IPS DF 6.9 (cell line): Measurements from ENCODE around the gene IL1RL1.

ENCODE experiments used
- DNase-seq: peaks from one replicate; pipeline ENCODE4 v3.0.0-alpha.2; 2013; ENCODE audit warnings: low read depth, low spot score
- H3K27ac ChIP-seq: one replicate; pipeline ENCODE4 v1.5.1; 2013; ENCODE audit warnings: low read length, control low read depth
- H3K27me3 ChIP-seq: 2 replicates; pipeline ENCODE4 v1.6.1; 2013; ENCODE audit warnings: mild to moderate bottlenecking, low read length; ENCODE audit not compliant: control insufficient read depth, insufficient read depth
- H3K36me3 ChIP-seq: 2 replicates; pipeline ENCODE4 v1.6.1; 2013; ENCODE audit warnings: low read length; ENCODE audit not compliant: control insufficient read depth, insufficient read depth
- H3K4me1 ChIP-seq: 2 replicates; pipeline ENCODE4 v1.6.1; 2013; ENCODE audit warnings: low read length; ENCODE audit not compliant: control insufficient read depth, insufficient read depth
- H3K4me3 ChIP-seq: 2 replicates; pipeline ENCODE4 v1.5.1; 2013; ENCODE audit warnings: mild to moderate bottlenecking, low read length
- H3K9me3 ChIP-seq: 2 replicates; pipeline ENCODE4 v1.6.1; 2013; ENCODE audit warnings: low read length, inconsistent platforms; ENCODE audit not compliant: control insufficient read depth, insufficient read depth
- WGBS: extraction: QIAGEN DNeasy Blood & Tissue Kit; methylation state at CpG from one replicate; pipeline ENCODE4 v1.1.7; 2013; ENCODE audit warnings: mixed read lengths, missing lambda C conversion rate; ENCODE audit not compliant: insufficient read length, insufficient coverage; 5-methylcytosine and 5-hydroxymethylcytosine counted together

Gene IL1RL1

DNA sequence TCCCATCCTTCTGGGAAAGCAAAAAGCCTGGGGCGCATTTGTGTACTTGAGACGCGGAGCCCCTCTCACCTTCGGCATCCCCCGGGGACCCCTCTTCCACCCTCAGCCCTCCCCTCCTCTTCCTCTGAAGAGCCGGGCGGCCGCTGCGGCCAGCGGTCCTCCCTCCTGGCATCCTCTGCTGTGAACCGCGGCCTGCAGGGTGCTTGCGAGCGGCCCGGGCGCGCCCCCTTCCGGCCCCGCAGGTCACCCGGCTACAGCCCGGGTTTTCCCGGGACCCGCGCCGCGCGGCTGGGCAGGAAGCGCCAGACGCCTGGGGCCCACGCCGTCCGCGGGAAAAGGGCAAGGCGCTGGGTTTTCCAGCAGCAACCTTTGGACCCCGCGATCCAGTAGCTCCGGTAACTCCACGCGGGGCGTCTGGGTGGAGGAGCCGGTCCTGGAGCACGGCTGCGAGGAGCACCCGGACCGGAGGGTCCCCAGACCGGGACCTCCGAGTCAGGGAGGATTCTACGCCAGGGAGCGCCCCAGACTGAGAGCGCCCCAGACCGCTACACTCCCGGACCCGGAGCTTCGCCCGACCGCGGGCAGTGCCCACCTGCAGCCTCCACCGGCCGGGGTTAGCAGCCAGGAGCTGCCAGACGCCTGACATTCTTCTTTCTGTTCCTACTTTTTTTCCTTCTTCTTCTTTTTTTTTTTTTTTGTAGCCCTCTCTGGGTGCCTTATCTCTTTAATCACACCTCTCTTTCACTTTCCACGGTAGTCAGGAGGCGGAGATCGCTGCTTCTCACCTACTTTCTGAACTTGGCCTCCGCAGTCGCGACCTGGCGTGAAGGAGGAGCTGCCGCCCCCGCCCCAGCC is 44.4 kb downstream of the IL1RL1 start, which contains the start of gene IL18R1:
Gene IL18R1 (plus strand): TSS at position 271 of the 855 bp plus-strand sequence. CDS start 6,865 bp downstream, outside the sequence.
- Histone ChIP-seq H3K36me3 (no peaks in the 10 kb centered on the region), H3K4me1 (no peaks in the 10 kb centered on the region), H3K9me3 (no peaks in the 10 kb centered on the region), H3K27me3 (no peaks in the 10 kb centered on the region), H3K4me3 (peak within 1 kb of the TSS; percentile 46; the same call in 1 of the 2 replicates), H3K27ac (no peak within 1 kb of the TSS)
- DNase-seq: peak; percentile 29
- WGBS: no CpG with 5 or more reads among the region's 69 CpGs

DNA sequence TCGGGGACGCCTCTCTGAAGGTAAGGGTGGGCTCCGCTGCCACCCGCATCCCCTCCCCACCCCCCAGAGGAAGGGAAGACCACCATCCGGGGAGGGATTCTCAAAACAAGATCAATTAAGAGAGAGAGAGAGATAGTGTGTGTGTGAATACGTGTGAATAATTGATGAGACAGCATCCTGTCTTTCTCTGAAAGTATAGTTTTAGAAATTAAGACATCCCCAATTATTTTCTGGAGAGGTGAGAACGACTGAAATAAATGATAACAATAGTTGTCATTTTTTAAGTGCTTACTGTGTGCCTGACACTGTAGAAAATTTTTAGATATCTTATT is 45.0 kb downstream of the IL1RL1 start:
- DNase-seq: no peak
- no peaks in the 10 kb centered on the region for H3K9me3 ChIP-seq
- H3K36me3 ChIP-seq: no peaks in the 10 kb centered on the region
- peak overlapping the region; percentile 46; the same call in 1 of the 2 replicates for H3K4me3 ChIP-seq
- H3K4me1 ChIP-seq: no peaks in the 10 kb centered on the region
- no CpG with 5 or more reads among the region's 7 CpGs for WGBS
- H3K27ac ChIP-seq: no peak overlapping the region
- no peaks in the 10 kb centered on the region for H3K27me3 ChIP-seq

DNA sequence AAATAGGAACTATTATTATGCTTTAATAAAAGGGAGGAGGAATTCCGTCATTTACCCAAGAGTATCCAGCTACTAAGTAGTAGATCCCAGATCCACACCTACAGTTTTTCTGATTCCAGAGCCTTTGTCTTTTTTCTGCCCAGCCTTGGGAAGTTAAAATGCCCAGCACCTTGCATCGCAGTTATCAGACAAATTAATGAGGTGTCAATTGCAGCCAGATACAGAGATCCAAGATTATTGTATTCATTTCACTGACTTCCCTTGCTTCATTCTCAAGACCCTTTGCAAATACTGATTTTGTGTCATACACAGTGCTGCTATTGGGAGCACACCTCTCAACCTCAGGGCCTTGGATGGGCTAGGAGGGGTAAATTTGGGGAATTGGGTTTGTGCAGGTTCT is 45.4 kb downstream of the IL1RL1 start:
- H3K27me3 ChIP-seq: no peaks in the 10 kb centered on the region
- no peak for DNase-seq
- no peak overlapping the region for H3K27ac ChIP-seq
- peaks cover 2% of the 10 kb centered on the region; the same call in 1 of the 2 replicates for H3K4me1 ChIP-seq
- no CpG with 5 or more reads among the region's 2 CpGs for WGBS
- H3K9me3 ChIP-seq: no peaks in the 10 kb centered on the region
- H3K4me3 ChIP-seq: no peak overlapping the region
- H3K36me3 ChIP-seq: no peaks in the 10 kb centered on the region

DNA sequence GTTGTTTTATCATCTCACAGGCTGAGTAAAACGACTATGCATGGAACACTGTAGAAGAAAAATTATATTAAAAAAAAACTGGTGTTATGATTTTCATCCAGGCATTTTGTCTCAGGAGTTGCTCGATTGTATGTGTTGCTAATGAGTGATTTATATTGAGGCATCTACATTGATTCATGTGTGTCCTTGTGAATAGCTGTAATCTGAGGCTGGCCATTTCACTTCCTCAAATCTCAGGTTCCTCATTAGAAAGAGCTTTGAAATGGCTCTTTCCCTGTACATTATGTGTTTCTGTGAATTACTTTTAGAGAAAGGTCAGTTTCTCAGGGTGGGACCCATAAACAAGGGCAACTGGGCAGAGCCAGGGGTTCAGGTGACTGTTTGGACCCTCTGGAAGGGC is 46.6 kb downstream of the IL1RL1 start:
- WGBS: no CpG with 5 or more reads among the region's 2 CpGs
- no peak for DNase-seq
- H3K36me3 ChIP-seq: no peaks in the 10 kb centered on the region
- H3K4me1 ChIP-seq: peaks cover 4% of the 10 kb centered on the region; the same call in 1 of the 2 replicates
- no peak overlapping the region for H3K4me3 ChIP-seq
- no peak overlapping the region for H3K27ac ChIP-seq
- no peaks in the 10 kb centered on the region for H3K9me3 ChIP-seq
- H3K27me3 ChIP-seq: no peaks in the 10 kb centered on the region

DNA sequence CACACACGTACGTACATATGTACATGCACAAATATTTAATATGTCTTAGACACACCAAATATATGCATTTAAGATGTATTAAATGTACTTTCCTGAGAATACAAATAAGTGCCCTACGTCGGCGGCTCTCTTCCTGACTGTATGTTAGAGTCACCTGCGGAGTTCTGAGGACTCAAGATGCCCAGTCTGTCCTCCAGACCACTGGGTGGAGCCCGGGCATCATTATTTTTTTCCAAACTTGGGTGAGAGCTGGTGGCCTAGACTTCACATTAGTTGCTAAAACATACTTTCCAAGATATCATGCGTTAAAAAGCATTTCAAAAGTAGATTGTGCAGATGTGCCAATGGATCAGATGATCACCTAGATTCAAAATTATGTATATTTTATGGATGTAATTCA is 47.1 kb downstream of the IL1RL1 start:
- Histone ChIP-seq H3K36me3 (no peaks in the 10 kb centered on the region), H3K9me3 (no peaks in the 10 kb centered on the region), H3K27ac (no peak overlapping the region), H3K27me3 (no peaks in the 10 kb centered on the region), H3K4me3 (no peak overlapping the region), H3K4me1 (peaks cover 4% of the 10 kb centered on the region; the same call in 1 of the 2 replicates)
- DNase-seq: no peak
- no CpG with 5 or more reads among the region's 8 CpGs for WGBS

DNA sequence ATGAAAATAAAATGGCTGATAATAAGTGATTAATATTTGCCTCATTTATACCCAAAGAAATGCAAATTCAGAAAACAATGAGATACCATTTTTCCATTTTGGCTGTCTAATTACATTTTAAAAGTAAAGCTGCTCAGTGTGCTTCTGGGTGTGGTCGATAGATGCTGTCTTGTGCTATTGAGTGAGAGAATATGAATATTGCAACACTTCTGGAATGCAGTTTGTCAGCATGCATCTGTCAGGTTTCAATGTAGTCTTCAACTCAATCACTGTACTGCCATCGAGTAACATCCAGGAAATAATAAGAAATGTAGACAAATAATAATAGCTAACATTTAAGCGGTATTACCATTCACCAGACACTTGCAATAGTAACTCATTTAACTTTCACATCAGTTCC is 48.2 kb downstream of the IL1RL1 start:
- Histone ChIP-seq H3K4me3 (no peak overlapping the region), H3K27me3 (no peaks in the 10 kb centered on the region), H3K9me3 (no peaks in the 10 kb centered on the region), H3K27ac (no peak overlapping the region), H3K4me1 (peaks cover 4% of the 10 kb centered on the region; the same call in 1 of the 2 replicates), H3K36me3 (no peaks in the 10 kb centered on the region)
- no CpG with 5 or more reads among the region's 3 CpGs for WGBS
- no peak for DNase-seq

DNA sequence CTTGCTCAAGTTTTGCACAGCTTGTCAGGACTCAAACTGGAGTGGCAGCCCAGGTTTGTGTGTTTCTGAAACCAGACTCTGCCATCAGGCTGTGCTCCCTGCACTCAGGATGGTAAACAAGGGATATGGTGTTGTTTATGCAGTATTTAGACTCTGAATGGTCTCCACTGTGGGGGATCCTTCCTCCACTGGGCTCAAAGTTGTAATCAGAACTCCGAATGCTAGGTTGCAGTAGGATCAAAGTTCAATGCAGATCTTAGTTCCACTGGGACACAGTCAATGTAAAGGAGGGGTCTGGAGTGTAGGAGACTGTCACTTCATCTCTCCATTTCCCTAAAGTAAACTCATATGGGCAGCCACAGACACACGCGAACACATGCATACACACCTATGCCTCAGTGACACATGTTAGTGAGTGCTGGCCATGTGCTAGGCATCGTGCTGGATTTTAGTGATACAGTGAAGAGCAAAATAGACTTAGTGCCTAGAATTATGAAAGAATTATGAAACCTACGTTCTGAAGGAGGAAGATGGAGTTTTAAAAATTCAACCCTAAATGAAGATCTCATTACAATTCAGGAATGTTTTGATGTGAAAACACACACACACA is 50.4 kb downstream of the IL1RL1 start:
- WGBS: no CpG with 5 or more reads among the region's 5 CpGs
- H3K4me1 ChIP-seq: peaks cover 4% of the 10 kb centered on the region; the same call in 1 of the 2 replicates
- no peaks in the 10 kb centered on the region for H3K27me3 ChIP-seq
- no peak for DNase-seq
- H3K27ac ChIP-seq: no peak overlapping the region
- H3K4me3 ChIP-seq: no peak overlapping the region
- H3K9me3 ChIP-seq: peaks cover 3% of the 10 kb centered on the region
- H3K36me3 ChIP-seq: no peaks in the 10 kb centered on the region

DNA sequence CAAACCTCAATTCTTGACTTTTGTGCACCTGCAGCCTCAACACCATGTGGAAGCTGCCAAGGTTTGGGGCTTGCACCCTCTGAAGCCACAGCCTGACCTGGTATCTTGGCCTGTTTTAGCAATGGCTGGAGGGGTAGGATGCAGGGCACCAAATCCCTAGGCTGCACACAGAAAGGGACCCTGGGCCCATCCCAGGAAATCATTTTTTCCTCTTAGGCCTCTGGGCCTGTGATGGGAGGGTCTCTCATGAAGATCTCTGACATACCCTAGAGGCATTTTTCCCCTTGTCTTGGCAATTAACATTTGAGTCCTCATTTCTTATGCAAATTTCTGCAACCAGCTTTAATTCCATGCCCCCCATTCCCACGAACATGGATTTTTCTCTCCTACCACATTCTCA is 54.4 kb downstream of the IL1RL1 start:
- H3K27ac ChIP-seq: no peak overlapping the region
- WGBS: no CpG with 5 or more reads among the region's 1 CpG
- no peak overlapping the region for H3K4me3 ChIP-seq
- peaks cover 3% of the 10 kb centered on the region for H3K9me3 ChIP-seq
- peaks cover 4% of the 10 kb centered on the region; the same call in 1 of the 2 replicates for H3K4me1 ChIP-seq
- no peak for DNase-seq
- H3K27me3 ChIP-seq: no peaks in the 10 kb centered on the region
- H3K36me3 ChIP-seq: no peaks in the 10 kb centered on the region

DNA sequence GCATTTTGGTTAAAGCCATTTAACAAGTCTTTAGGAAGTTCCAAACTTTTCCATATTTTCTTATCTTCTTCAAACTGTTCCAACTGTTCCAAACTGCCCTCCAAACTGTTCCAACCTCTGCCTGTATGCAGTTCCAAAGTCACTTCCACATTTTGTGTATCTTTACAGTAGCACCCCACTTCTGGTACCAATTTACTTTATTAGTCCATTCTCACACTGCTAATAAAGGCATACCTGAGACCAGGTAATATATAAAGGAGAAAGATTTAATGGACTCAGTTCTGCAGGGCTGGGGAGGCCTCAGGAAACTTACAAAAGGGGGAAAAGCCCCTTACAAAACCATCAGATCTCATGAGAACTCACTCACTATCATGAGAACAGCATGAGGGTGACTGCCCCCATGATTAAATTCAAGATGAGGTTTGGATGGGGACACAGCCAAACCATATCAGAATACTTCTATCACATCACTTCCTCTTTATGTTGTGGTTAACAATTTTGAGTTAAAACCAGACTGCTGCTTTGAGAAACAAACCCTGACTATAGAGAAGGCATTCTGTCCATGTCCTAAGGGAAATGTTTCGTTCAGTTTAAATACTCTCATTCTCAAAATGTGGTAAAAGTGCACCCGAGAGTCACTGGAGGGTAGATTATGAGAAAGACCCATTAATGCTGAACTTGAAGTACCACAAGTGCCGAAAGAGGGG is 55.2 kb downstream of the IL1RL1 start:
- H3K27me3 ChIP-seq: no peaks in the 10 kb centered on the region
- DNase-seq: no peak
- H3K4me1 ChIP-seq: peaks cover 3% of the 10 kb centered on the region; the same call in 1 of the 2 replicates
- H3K4me3 ChIP-seq: no peak overlapping the region
- WGBS: no CpG with 5 or more reads among the region's 3 CpGs
- no peak overlapping the region for H3K27ac ChIP-seq
- H3K9me3 ChIP-seq: peaks cover 3% of the 10 kb centered on the region
- no peaks in the 10 kb centered on the region for H3K36me3 ChIP-seq

DNA sequence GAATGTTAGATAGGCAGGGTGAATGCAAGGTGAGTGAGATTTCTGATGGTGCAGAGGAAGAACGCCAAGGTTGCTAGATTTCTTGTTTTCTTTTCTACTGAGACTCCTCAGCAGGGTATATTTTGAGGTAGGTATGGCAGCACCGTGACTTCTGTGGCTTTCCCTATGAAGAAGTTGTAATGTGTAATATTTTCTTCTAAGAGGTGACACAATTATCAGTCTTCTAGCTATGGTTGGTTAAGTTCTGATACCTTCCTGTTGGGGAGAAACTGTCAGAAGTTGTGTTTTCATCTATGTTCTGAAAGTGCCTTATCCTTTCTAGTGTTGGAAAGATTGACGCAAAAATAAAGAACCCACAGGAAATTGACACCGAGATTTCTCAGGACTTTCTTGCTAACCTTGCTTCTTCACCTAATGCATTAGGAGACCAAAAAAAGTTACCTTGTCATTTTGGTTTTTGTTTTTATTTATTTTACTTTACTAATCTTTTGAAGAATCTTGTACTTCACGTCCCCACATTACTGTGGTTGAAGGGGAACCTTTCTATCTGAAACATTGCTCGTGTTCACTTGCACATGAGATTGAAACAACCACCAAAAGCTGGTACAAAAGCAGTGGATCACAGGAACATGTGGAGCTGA is 56.1 kb downstream of the IL1RL1 start:
- WGBS: no CpG with 5 or more reads among the region's 6 CpGs
- Histone ChIP-seq H3K4me3 (no peak overlapping the region), H3K4me1 (no peaks in the 10 kb centered on the region)

More for the DNA sequence above, 56.1 kb downstream of the IL1RL1 start:
- no peaks in the 10 kb centered on the region for H3K27me3 ChIP-seq
- no peaks in the 10 kb centered on the region for H3K36me3 ChIP-seq
- DNase-seq: no peak
- no peak overlapping the region for H3K27ac ChIP-seq
- H3K9me3 ChIP-seq: peaks cover 3% of the 10 kb centered on the region
